Heart right ventricle (tissue), 16 donors: ENCODE data around the gene ANG. TPM values are rescaled to one million over a fixed set of nuclear protein-coding genes. Genes with fewer than 3 reads are reported as not detected.
"Not testable (repeated sequence)": the region's sequence is repeated elsewhere in the genome, so short reads cannot be mapped to it uniquely, and the experiment has no call there.

Experiments
- ATAC-seq, 8 donors: fragments of 200-7000 bp; cut with Tn5 transposase; one replicate each; pipeline ENCODE4 v1.9.1; 2020; ENCODE audit warnings: mild to moderate bottlenecking in 8 of 8, moderate library complexity in 8 of 8, moderate number of reproducible peaks in 1 of 8
- DNase-seq, 2 donors: peaks; one replicate each; pipeline ENCODE4 v3.0.0-alpha.2; 2020
- H3K27ac ChIP-seq, 10 donors: fragments of 200-600 bp; sonication (generic) in 2 of 10; one replicate each; pipeline versions ENCODE4 v1.5.0 to v1.8.0; 2020 to 2022; ENCODE audit warnings: mild to moderate bottlenecking in 3 of 10
- H3K27me3 ChIP-seq, 7 donors: fragments of 200-600 bp; one replicate each; pipeline ENCODE4 v1.8.0; 2021 to 2022; ENCODE audit warnings: mild to moderate bottlenecking in 2 of 7
- H3K36me3 ChIP-seq, 9 donors: fragments of 200-600 bp; sonication (generic) in 1 of 9; one replicate each; pipeline versions ENCODE4 v1.5.0 to v1.8.0; 2020 to 2022; ENCODE audit warnings: mild to moderate bottlenecking in 2 of 9
- H3K4me1 ChIP-seq, 9 donors: fragments of 200-600 bp; sonication (generic) in 1 of 9; one replicate each; pipeline versions ENCODE4 v1.5.0 to v1.8.0; 2020 to 2022; ENCODE audit warnings: mild to moderate bottlenecking in 4 of 9
- H3K4me3 ChIP-seq, 10 donors: fragments of 200-600 bp; sonication (generic) in 2 of 10; one replicate each; pipeline versions ENCODE4 v1.5.0 to v1.8.0; 2020 to 2022; ENCODE audit warnings: mild to moderate bottlenecking in 7 of 10, moderate library complexity in 2 of 10
- H3K9me3 ChIP-seq, 11 donors: fragments of 200-600 bp in 10 of 11; sonication (generic) in 2 of 11; one replicate each; pipeline versions ENCODE4 v1.5.0 to v1.8.0; 2013 to 2022; ENCODE audit warnings: mild to moderate bottlenecking in 2 of 11, control low read depth in 1 of 11, moderate library complexity in 1 of 11
- CTCF ChIP-seq, 9 donors: fragments of 200-600 bp; sonication (generic) in 2 of 9; IDR thresholded peaks; one replicate each; pipeline versions ENCODE4 v1.5.0 to v1.8.0; 2021 to 2022; ENCODE audit warnings: antibody characterized with exemption in 9 of 9, mild to moderate bottlenecking in 5 of 9, moderate library complexity in 1 of 9
- WGBS, 2 donors: extraction: QIAGEN DNeasy Blood & Tissue Kit; methylation state at CpG; one replicate each; pipeline ENCODE4 v1.1.7; 2013; ENCODE audit warnings: inconsistent platforms in 1 of 2; 5-methylcytosine and 5-hydroxymethylcytosine counted together
- intact Hi-C, 10 donors: fragments of 100-400 bp; cut with DNase I; formaldehyde crosslinking; loops; one replicate each; pipeline versions ENCODE4 v1.11.1 to v1.14.2; 2022
- polyA plus RNA-seq, 2 donors: library from polyadenylated mRNA; stranded (reverse); fragments of 200-250 nt; gene quantifications; one replicate each; pipeline ENCODE4 v1.2.3, GENCODE V29; 2013
- total RNA-seq, 10 donors: library from RNA; stranded (reverse); fragmentation: NEBNext Ultra II Directional in 3 of 10; extraction: Animal tissue kit (Norgen Biotek cat#: 25700) in 3 of 10; gene quantifications; one replicate each; pipeline versions ENCODE4 v1.2.1 to v1.2.4, GENCODE V29; 2021 to 2023
- donor health status: Arrhythmogenic right ventricular cardiomyopathy.
- donor health status: ischemic (EF 13 %, LVEDD 7.1; RV severe dilation, severe dysfunction).
- donor health status: healthy with polysubstance abuse.
- donor health status: DM: no; HTN: yes; CAD: no.
- donor health status: DM: no; HTN: no; CAD: no.
- donor health status: ischemic (EF 25% LVEDD 6.9; RV normal size, moderate dysfunction).
- donor health status: ischemic (EF 25% LVEDD 5.7; RV mildly dilated, moderate dysfunction).
- donor health status: healthy.
- donor health status: DM: yes; HTN: yes; CAD: no.
- donor health status: Ischemic cardiomyopathy.
- donor health status: ischemic (EF 35%, LVEDD 5.7; RV mildly dilated, moderate dysfunction).
- donor health status: nonischemic (EF 11% LVEDD 7.7; RV severe dilation, severe dysfunction).
- donor health status: DM: yes; HTN: yes; CAD: no.
- donor health status: PGD.
- donor health status: ischemic (EF 29% LVEDD 5.4; RV normal size, mild dysfunction).
- donor health status: nonischemic (EF 23%, LVEDD 6.1; RV moderate dilation, normal function).

Gene ANG
- total and polyA plus RNA-seq, 12 donors, result 0.79 to 7.0 (median 2.5) TPM

GRCh38 chr14:20723488-20723887, 34.9 kb downstream of the ANG start:
- no peak overlapping the region for H3K27ac ChIP-seq
- no peak for TF ChIP-seq CTCF (IDR thresholded peaks at IDR 0.05)
- 30 to 32% methylated on average over 28 of the region's 28 CpGs for WGBS, 2 donors
- DNase-seq, result peak in 1 of 2 donors; percentile 15
- intact Hi-C loops, result no loop called here
- peak in 3 of 8 donors; percentile 11 to 42 (median 42) for ATAC-seq
- no peaks in the 10 kb centered on the region for H3K9me3 ChIP-seq
- H3K4me1 ChIP-seq, result peaks cover 0 to 10% (median 0%) of the 10 kb centered on the region in 9 donors
- H3K27me3 ChIP-seq, result peaks cover 0 to 26% (median 14%) of the 10 kb centered on the region in 7 donors
- no peaks in the 10 kb centered on the region for H3K36me3 ChIP-seq
- peak overlapping the region in 5 of 10 donors; percentile 19 to 38 (median 26) for H3K4me3 ChIP-seq

GRCh38 chr14:20726121-20726520, 37.6 kb downstream of the ANG start:
- H3K36me3 ChIP-seq, DNase-seq, intact Hi-C loops, ATAC-seq, H3K9me3 ChIP-seq, H3K4me3 ChIP-seq: not testable (repeated sequence)
- peak overlapping the region in 1 of 10 donors; percentile 80 for H3K27ac ChIP-seq
- H3K4me1 ChIP-seq, result peaks cover 0 to 10% (median 0%) of the 10 kb centered on the region in 9 donors
- peaks cover 0 to 26% (median 14%) of the 10 kb centered on the region in 7 donors for H3K27me3 ChIP-seq
- 89 to 96% methylated on average over 3 of the region's 3 CpGs for WGBS, 2 donors

DNA sequence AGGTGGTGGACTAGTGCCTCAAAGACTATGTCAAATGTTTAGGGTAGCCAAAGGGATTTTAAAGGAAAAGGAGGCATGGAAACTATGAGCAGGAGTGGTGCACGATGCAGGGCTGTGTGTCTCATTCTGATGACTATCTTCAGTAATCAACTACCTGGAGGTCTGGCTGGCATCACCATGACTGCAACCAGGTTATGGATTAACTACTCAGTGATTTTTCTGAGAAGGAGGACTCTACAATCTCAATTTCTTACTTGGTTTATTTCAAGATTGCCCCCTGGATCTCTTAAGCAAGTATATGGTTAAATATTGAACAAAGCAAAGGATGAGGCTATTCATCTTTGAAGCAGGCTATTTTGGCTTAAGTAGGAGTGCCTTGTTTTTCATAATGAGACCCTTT, 38.0 kb downstream of the ANG start:
- 84 to 95% methylated on average over 1 of the region's 1 CpG for WGBS, 2 donors
- Histone ChIP-seq H3K4me1 (peaks cover 0 to 10% (median 0%) of the 10 kb centered on the region in 9 donors), H3K27me3 (peaks cover 0 to 26% (median 14%) of the 10 kb centered on the region in 7 donors), H3K36me3 (no peaks in the 10 kb centered on the region), H3K9me3 (no peaks in the 10 kb centered on the region), H3K27ac (peak overlapping the region in 1 of 10 donors; percentile 80), H3K4me3 (no peak overlapping the region)
- no peak for TF ChIP-seq CTCF (IDR thresholded peaks at IDR 0.05)
- no peak for DNase-seq
- intact Hi-C loops, result no loop called here
- no peak for ATAC-seq

GRCh38 chr14:20730891-20731290, 42.3 kb downstream of the ANG start:
- ATAC-seq (peak in 2 of 8 donors; percentile 27 to 35), DNase-seq (no peak)
- intact Hi-C loops, result no loop called here
- peaks cover 0 to 4% (median 0%) of the 10 kb centered on the region in 7 donors for H3K27me3 ChIP-seq
- no peaks in the 10 kb centered on the region for H3K36me3 ChIP-seq
- WGBS, 2 donors, result 76 to 77% methylated on average over 6 of the region's 6 CpGs
- H3K4me1 ChIP-seq, result peaks cover 0 to 20% (median 0%) of the 10 kb centered on the region in 9 donors
- H3K4me3 ChIP-seq, result no peak overlapping the region
- H3K27ac ChIP-seq, result peak overlapping the region in 1 of 10 donors; percentile 47
- TF ChIP-seq CTCF (IDR thresholded peaks at IDR 0.05), result no peak
- H3K9me3 ChIP-seq, result no peaks in the 10 kb centered on the region

DNA sequence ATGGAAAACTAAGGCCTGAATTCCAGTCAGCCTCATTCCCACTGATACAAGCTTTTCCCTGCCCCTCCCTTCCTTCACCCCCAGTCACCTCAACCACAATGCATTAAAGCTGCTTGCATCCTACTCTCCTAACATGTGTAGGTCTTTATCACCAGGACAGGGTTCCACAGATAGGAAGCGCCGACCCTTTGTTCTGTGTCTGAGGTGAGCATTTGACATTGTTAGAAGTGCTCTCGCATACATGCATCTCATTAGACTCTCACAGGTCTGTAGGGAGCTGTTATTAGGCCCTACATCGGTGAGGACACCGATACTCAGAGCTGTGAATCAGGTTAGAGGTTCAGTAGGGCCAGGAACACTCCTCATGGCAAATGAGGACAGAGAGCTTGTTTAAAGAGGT, 43.9 kb downstream of the ANG start:
- H3K4me3 ChIP-seq, result no peak overlapping the region
- H3K9me3 ChIP-seq, result no peaks in the 10 kb centered on the region
- no peak for ATAC-seq
- intact Hi-C loops, result no loop called here
- 84 to 87% methylated on average over 5 of the region's 5 CpGs for WGBS, 2 donors
- no peak for DNase-seq
- no peak for TF ChIP-seq CTCF (IDR thresholded peaks at IDR 0.05)
- peaks cover 0 to 9% (median 0%) of the 10 kb centered on the region in 9 donors for H3K4me1 ChIP-seq
- no peaks in the 10 kb centered on the region for H3K36me3 ChIP-seq
- H3K27me3 ChIP-seq, result peaks cover 0 to 4% (median 0%) of the 10 kb centered on the region in 7 donors
- H3K27ac ChIP-seq, result peak overlapping the region in 1 of 10 donors; percentile 63
